GM18951 (cell line): Measurements from ENCODE around the gene MYO18B.

Experiments used
- POLR2A ChIP-seq: IDR thresholded peaks from 4 replicates; pipeline ENCODE4 v1.6.1; 2011; ENCODE audit warnings: mild to moderate bottlenecking; ENCODE audit not compliant: insufficient read length, insufficient read depth; ENCODE audit errors: extremely low read depth
- in situ Hi-C: fragments of 300-500 bp; cut with MboI; formaldehyde crosslinking; loops from one replicate; pipeline ENCODE4 v1.12.0; 2022; ENCODE audit warnings: low sequenced_read_pairs, mixed read lengths, inconsistent platforms; ENCODE audit not compliant: unreplicated experiment

MYO18B gene

GRCh38 chr22:26045051-26045450 lies 303.1 kb downstream of the MYO18B start:
- in situ Hi-C loops: no loop called here
- no peak for TF ChIP-seq POLR2A

GRCh38 chr22:26045860-26046259 lies 303.9 kb downstream of the MYO18B start:
- in situ Hi-C loops: no loop called here
- no peak for TF ChIP-seq POLR2A

- no peak for TF ChIP-seq POLR2A
- in situ Hi-C loops: no loop called here
Observed at GRCh38 chr22:26047516-26047915, 305.5 kb downstream of the MYO18B start.

- in situ Hi-C loops: no loop called here
- TF ChIP-seq POLR2A: no peak
Observed at GRCh38 chr22:26047920-26048319, 305.9 kb downstream of the MYO18B start.

- TF ChIP-seq POLR2A: no peak
- in situ Hi-C loops: no loop called here
Observed at GRCh38 chr22:26050079-26050478, 308.1 kb downstream of the MYO18B start.

GRCh38 chr22:26053737-26054316 lies 311.8 kb downstream of the MYO18B start:
- no peak for TF ChIP-seq POLR2A
- in situ Hi-C loops: no loop called here

- in situ Hi-C loops: no loop called here
- no peak for TF ChIP-seq POLR2A
Observed at GRCh38 chr22:26054841-26055605, 313.0 kb downstream of the MYO18B start.

GRCh38 chr22:26055693-26056092 lies 313.7 kb downstream of the MYO18B start:
- in situ Hi-C loops: no loop called here
- TF ChIP-seq POLR2A: no peak

- TF ChIP-seq POLR2A: no peak
- in situ Hi-C loops: no loop called here
Observed at GRCh38 chr22:26056455-26057200, 314.6 kb downstream of the MYO18B start.

GRCh38 chr22:26057731-26058130 lies 315.7 kb downstream of the MYO18B start:
- TF ChIP-seq POLR2A: no peak
- in situ Hi-C loops: no loop called here

- in situ Hi-C loops: no loop called here
- no peak for TF ChIP-seq POLR2A
Observed at GRCh38 chr22:26064048-26064447, 322.1 kb downstream of the MYO18B start.

- in situ Hi-C loops: no loop called here
- no peak for TF ChIP-seq POLR2A
Observed at GRCh38 chr22:26065847-26066246, 323.9 kb downstream of the MYO18B start.

- in situ Hi-C loops: no loop called here
- TF ChIP-seq POLR2A: no peak
Observed at GRCh38 chr22:26066534-26066933, 324.5 kb downstream of the MYO18B start.

GRCh38 chr22:26068571-26068970 lies 326.6 kb downstream of the MYO18B start:
- in situ Hi-C loops: no loop called here
- TF ChIP-seq POLR2A: no peak
